Measurements from ENCODE around the gene RCCD1.

RCCD1 gene

DNA sequence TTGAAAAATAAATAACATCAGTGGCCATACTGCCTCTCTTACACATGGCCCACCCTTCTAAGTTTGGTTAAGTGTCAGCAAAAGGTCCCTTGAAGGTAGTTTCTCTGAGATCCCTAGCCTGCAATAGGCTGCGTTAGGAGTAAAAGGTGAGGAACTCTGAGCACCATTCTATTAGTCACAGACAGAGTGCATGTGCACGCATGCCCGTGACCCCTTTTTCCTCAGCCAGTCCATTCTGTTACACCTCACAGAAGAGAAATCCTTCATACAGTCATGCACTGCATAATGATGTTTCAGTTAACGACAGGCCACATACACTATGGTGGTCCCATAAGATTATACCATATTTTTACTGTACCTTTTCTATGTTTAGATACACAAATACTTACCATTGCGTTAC, 12.5 kb downstream of the RCCD1 start:
- no peak for DNase-seq (ENCODE audit: low spot score)
- no peak for TF ChIP-seq CTCF (IDR thresholded peaks at IDR 0.05; ENCODE audit: extremely low read depth, missing control alignments)

DNA sequence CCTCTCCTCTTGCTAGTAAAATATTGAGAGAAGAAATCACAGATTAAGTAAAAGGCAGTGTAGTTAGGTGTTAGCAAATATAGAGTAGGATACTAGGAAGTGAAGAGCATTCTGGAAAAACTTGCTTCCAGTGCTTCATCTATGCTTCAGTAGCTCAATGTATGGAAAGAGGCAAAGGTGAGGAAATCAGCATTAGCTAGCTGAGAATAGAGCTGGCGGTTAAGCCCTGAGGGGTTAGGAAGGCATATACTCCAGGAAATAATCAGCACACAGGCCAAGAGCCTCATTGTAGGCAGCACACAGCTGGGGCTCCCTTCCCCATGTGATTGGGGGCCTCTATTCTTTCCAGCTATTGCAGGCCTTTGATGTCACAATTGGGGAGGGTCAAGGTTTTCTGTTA, 13.8 kb downstream of the RCCD1 start:
- no peak for DNase-seq (ENCODE audit: low spot score)
- TF ChIP-seq CTCF (IDR thresholded peaks at IDR 0.05; ENCODE audit: extremely low read depth, missing control alignments): no peak

DNA sequence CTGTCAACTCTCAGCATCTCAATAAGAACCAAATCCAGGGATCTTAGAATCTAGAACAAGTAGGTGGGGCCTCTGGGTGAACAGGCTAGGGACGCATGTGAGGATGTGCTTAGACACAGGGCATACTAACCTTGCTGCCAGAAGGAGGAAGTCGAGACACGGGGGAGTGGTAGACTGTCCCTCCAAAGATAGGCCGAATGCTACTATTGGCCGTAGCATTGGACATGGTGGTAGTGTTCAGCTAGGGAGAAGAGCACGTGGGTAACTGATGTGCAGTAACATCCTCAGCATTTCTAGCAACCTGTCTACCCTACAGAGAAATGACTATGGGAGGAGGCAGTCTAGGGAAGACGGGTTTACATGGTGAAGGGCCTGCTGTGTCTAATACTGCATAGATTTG, 15.6 kb downstream of the RCCD1 start:
- TF ChIP-seq CTCF (IDR thresholded peaks at IDR 0.05; ENCODE audit: extremely low read depth, missing control alignments): no peak
- no peak for DNase-seq (ENCODE audit: low spot score)

DNA sequence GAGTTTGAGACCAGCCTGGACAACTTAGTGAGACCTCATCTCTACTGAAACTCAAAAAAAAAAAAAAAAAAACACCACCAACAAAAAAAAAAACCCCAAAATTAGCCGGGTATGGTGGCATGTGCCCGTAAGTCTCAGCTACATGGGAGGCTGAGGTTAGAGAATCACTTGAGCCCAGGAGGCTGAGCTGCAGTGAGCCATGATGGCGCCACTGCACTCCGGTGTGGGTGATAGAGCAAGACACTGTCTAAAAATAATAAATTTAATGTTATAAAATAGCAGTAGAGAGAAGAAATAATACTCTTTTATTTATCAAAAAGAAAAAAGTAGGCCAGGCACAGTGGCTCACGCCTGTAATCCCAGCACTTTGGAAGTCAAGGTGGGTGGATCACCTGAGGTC, 17.4 kb downstream of the RCCD1 start:
- no peak for TF ChIP-seq CTCF (IDR thresholded peaks at IDR 0.05; ENCODE audit: extremely low read depth, missing control alignments)
- DNase-seq (ENCODE audit: low spot score): no peak

- no peak for DNase-seq (ENCODE audit: low spot score)
- no peak for TF ChIP-seq CTCF (IDR thresholded peaks at IDR 0.05; ENCODE audit: extremely low read depth, missing control alignments)
Observed at GRCh38 chr15:90974216-90974615, 19.5 kb downstream of the RCCD1 start.

- no peak for DNase-seq (ENCODE audit: low spot score)
- no peak for TF ChIP-seq CTCF (IDR thresholded peaks at IDR 0.05; ENCODE audit: extremely low read depth, missing control alignments)
Observed at GRCh38 chr15:90979582-90979981, 24.9 kb downstream of the RCCD1 start.

GRCh38 chr15:90981681-90982080, 27.0 kb downstream of the RCCD1 start:
- peak; percentile 46 for DNase-seq (ENCODE audit: low spot score)
- no peak for TF ChIP-seq CTCF (IDR thresholded peaks at IDR 0.05; ENCODE audit: extremely low read depth, missing control alignments)

Data from GM20000 (cell line).